ENCODE data around the gene LMTK3. TPM values are rescaled to one million over a fixed set of nuclear protein-coding genes. Genes with fewer than 3 reads are reported as not detected.

The LMTK3 gene
- total RNA-seq, 3 donors from 2014 or later (not counting 1 experiment from before 2014, with no cell fraction given) = 0.64 to 2.9 (median 1.9) TPM

DNA sequence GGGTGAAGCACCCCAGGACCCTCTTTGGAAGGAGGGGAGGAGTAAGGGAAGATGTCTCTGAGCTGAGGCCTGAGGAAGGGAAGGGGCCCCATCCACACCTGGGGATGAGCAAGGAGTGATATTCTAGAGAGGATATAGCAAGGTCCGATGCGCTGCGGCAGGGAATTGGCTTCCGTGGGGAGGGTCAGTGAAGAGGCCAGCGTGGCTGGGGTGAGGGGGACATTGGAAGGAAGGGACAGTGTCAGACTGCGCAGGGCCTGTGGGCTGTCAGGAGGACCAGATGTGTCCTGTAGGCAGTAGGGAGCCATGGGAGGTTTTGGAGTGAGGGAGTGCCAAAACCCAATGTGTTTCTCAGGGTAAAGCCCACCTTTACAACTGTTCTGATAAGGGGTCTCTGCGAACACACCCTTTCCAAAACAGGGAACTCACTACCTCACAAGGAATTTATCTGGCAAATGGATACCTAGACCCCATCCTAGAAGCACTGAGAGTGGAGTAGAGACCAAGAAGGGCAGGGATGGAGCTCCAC is 3.7 kb downstream of the LMTK3 start:
- no peak for DNase-seq
- intact Hi-C loops (cut with micrococcal nuclease) = no loop called here
- H3K27me3 Mint-ChIP-seq (ENCODE audit: low read depth in 2 of 2) = peaks cover 0 to 4% of the 10 kb centered on the region in 2 donors
- no peaks in the 10 kb centered on the region for H3K9me3 Mint-ChIP-seq
- peaks cover 10% of the 10 kb centered on the region for H3K27me3 ChIP-seq (ENCODE audit: control insufficient read depth, insufficient read depth, low read length)
- H3K4me3 Mint-ChIP-seq = no peak overlapping the region
- H3K36me3 Mint-ChIP-seq = no peaks in the 10 kb centered on the region
- H3K4me3 ChIP-seq (ENCODE audit: low read length) = no peak overlapping the region
- H3K4me1 Mint-ChIP-seq = peaks cover 0 to 8% of the 10 kb centered on the region in 2 donors
- ATAC-seq = no peak
- TF ChIP-seq, protein P1, sequence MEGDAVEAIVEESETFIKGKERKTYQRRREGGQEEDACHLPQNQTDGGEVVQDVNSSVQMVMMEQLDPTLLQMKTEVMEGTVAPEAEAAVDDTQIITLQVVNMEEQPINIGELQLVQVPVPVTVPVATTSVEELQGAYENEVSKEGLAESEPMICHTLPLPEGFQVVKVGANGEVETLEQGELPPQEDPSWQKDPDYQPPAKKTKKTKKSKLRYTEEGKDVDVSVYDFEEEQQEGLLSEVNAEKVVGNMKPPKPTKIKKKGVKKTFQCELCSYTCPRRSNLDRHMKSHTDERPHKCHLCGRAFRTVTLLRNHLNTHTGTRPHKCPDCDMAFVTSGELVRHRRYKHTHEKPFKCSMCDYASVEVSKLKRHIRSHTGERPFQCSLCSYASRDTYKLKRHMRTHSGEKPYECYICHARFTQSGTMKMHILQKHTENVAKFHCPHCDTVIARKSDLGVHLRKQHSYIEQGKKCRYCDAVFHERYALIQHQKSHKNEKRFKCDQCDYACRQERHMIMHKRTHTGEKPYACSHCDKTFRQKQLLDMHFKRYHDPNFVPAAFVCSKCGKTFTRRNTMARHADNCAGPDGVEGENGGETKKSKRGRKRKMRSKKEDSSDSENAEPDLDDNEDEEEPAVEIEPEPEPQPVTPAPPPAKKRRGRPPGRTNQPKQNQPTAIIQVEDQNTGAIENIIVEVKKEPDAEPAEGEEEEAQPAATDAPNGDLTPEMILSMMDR (IDR thresholded peaks at IDR 0.05) = no peak
- H3K27ac Mint-ChIP-seq = no peak overlapping the region
- no peaks in the 10 kb centered on the region for H3K36me3 ChIP-seq (ENCODE audit: control insufficient read depth, insufficient read depth, low read length)
- 93% methylated on average over 6 of the region's 7 CpGs for WGBS (ENCODE audit: insufficient coverage)
- peaks cover 25% of the 10 kb centered on the region for H3K4me1 ChIP-seq (ENCODE audit: control insufficient read depth, insufficient read depth, low read length)
- H3K27ac ChIP-seq (ENCODE audit: low read length) = no peak overlapping the region
- H3K9me3 ChIP-seq (ENCODE audit: control insufficient read depth, insufficient read depth, low read length) = no peaks in the 10 kb centered on the region

DNA sequence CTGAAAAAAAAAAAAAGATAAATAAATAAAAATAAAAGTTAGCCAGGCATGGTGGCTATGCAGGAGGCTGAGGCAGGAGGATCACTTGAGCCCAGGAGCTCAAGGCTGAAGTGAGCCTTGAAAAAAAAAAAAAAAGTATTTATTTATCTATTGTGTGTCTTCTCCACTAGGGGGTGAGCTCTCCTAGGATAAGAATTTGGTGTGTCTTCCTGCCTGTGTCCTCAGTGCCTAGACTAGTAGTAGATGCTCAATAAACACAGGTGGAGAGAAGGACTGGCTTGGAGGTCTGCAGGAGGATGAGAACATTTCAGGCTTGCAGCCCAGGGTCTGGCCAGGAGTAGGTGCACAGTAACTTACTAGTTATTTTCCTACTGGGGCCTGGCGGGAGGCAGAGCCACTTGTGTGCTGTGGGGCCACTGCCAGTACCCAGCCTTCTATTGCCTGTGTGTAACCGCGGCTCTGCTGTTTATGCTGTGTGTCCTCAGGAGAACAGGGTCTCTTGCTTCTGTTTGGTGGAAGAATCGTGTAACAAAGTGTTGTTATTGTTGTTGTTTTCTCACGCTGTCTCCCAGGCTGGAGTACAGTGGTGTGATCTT is 5.4 kb downstream of the LMTK3 start:
- intact Hi-C loops (cut with micrococcal nuclease) = loop anchor here (1.0 kb wide), 1 partner anchor 78 kb away; no protein-coding TSS in a partner anchor
- H3K27ac ChIP-seq (ENCODE audit: low read length) = no peak overlapping the region
- WGBS (ENCODE audit: insufficient coverage) = 90% methylated on average over 5 of the region's 5 CpGs
- Mint-ChIP-seq H3K9me3 (no peaks in the 10 kb centered on the region), H3K27me3 (ENCODE audit: low read depth in 2 of 2) (peaks cover 0 to 8% of the 10 kb centered on the region in 2 donors), H3K4me3 (no peak overlapping the region), H3K36me3 (no peaks in the 10 kb centered on the region), H3K4me1 (peaks cover 6 to 20% of the 10 kb centered on the region in 2 donors), H3K27ac (no peak overlapping the region)
- H3K4me1 ChIP-seq (ENCODE audit: control insufficient read depth, insufficient read depth, low read length) = peaks cover 24% of the 10 kb centered on the region
- peak in 2 of 3 donors; percentile 32 to 37 for ATAC-seq
- H3K36me3 ChIP-seq (ENCODE audit: control insufficient read depth, insufficient read depth, low read length) = no peaks in the 10 kb centered on the region
- TF ChIP-seq, protein P1 (IDR thresholded peaks at IDR 0.05) = peak; percentile 54
- H3K9me3 ChIP-seq (ENCODE audit: control insufficient read depth, insufficient read depth, low read length) = no peaks in the 10 kb centered on the region
- no peak overlapping the region for H3K4me3 ChIP-seq (ENCODE audit: low read length)
- peak in 1 of 2 donors; percentile 74 for DNase-seq
- H3K27me3 ChIP-seq (ENCODE audit: control insufficient read depth, insufficient read depth, low read length) = peaks cover 7% of the 10 kb centered on the region

DNA sequence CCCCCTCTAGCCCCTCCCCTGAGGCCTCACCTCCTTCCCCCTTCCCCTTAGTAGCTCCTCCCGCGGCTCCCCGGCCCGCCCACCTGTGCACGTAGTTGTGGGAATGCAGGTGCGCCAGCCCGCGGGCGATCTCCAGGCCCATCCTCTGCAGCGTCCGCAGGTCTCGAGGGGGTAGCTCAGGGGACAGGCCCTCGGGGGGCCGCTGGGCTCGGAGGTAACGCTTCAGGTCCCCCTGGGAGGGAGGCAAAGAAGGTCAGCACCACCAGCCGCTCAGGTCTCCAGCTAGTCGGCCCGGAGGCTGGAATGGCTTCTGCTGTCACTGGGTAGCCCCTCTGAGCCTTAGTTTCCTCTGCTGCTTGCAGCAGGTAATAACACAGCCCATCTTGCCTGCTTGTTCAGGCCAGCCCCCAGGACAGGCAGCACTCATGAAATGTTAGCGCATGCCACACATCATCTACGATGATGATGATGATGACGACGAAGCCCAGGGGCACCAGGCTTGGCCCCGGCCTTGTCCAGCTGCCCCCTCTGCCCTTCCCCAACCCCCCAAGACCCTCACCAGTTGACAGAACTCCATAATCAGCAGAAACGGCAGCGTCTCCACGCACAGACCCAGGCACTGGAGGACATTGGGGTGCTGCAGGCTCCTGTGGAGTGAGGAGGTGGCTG is 9.2 kb downstream of the LMTK3 start:
- Mint-ChIP-seq H3K4me1 (peaks cover 17 to 28% of the 10 kb centered on the region in 2 donors), H3K9me3 (no peaks in the 10 kb centered on the region), H3K4me3 (no peak overlapping the region), H3K36me3 (no peaks in the 10 kb centered on the region), H3K27me3 (ENCODE audit: low read depth in 2 of 2) (peaks cover 0 to 18% of the 10 kb centered on the region in 2 donors), H3K27ac (no peak overlapping the region)
- DNase-seq (no peak), ATAC-seq (peak; percentile 36 to 62 (median 59))
- no peaks in the 10 kb centered on the region for H3K9me3 ChIP-seq (ENCODE audit: control insufficient read depth, insufficient read depth, low read length)
- TF ChIP-seq, protein P1 (IDR thresholded peaks at IDR 0.05) = no peak
- no peaks in the 10 kb centered on the region for H3K36me3 ChIP-seq (ENCODE audit: control insufficient read depth, insufficient read depth, low read length)
- H3K4me3 ChIP-seq (ENCODE audit: low read length) = no peak overlapping the region
- no peak overlapping the region for H3K27ac ChIP-seq (ENCODE audit: low read length)
- intact Hi-C loops (cut with micrococcal nuclease) = no loop called here
- WGBS (ENCODE audit: insufficient coverage) = 30% methylated on average over 27 of the region's 27 CpGs
- H3K27me3 ChIP-seq (ENCODE audit: control insufficient read depth, insufficient read depth, low read length) = peaks cover 15% of the 10 kb centered on the region
- peaks cover 29% of the 10 kb centered on the region for H3K4me1 ChIP-seq (ENCODE audit: control insufficient read depth, insufficient read depth, low read length)
